H1 (cell line): ENCODE data around the gene PRKCSH. TPM values are rescaled to one million over a fixed set of nuclear protein-coding genes. Genes with fewer than 3 reads are reported as not detected.
A peak's percentile ranks its signal among the peaks of the same experiment; 100 is the strongest.

Experiments
- BACH1 ChIP-seq: IDR thresholded peaks from 2 replicates; pipeline ENCODE4 v1.6.1; 2012; ENCODE audit warnings: low read length, improper control_type of control experiment
- CHD2 ChIP-seq: IDR thresholded peaks from 2 replicates; pipeline ENCODE4 v1.6.1; 2012; ENCODE audit warnings: low read length, improper control_type of control experiment
- EP300 ChIP-seq, 2 experiments: IDR thresholded peaks; 1 replicate in 1 of 2; 2 replicates in 1 of 2; pipeline ENCODE4 v1.6.1; 2011 to 2012; ENCODE audit warnings: low read depth in 2 of 2, low read length in 2 of 2, mild to moderate bottlenecking in 2 of 2, borderline replicate concordance in 1 of 2, inconsistent platforms in 1 of 2, moderate library complexity in 1 of 2
- GABPA ChIP-seq: IDR thresholded peaks from 2 replicates; pipeline ENCODE4 v1.6.1; 2011; ENCODE audit warnings: mild to moderate bottlenecking, low read length, moderate library complexity, borderline replicate concordance; ENCODE audit not compliant: insufficient read depth
- HDAC6 ChIP-seq: IDR thresholded peaks from one replicate; pipeline ENCODE4 v1.7.1; 2012; ENCODE audit warnings: low read depth, mild to moderate bottlenecking, inconsistent platforms, low read length, moderate library complexity
- JUN ChIP-seq: IDR thresholded peaks from 2 replicates; pipeline ENCODE4 v1.6.1; 2011; ENCODE audit warnings: low read depth, mild to moderate bottlenecking, improper control_type of control experiment, low read length
- KDM4A ChIP-seq: IDR thresholded peaks from one replicate; pipeline ENCODE4 v1.7.1; 2012; ENCODE audit warnings: low read depth, mild to moderate bottlenecking, moderate library complexity, low read length, inconsistent platforms; ENCODE audit not compliant: severe bottlenecking
- RXRA ChIP-seq: IDR thresholded peaks from 2 replicates; pipeline ENCODE4 v1.6.1; 2011; ENCODE audit warnings: low read depth, mild to moderate bottlenecking, low read length, moderate library complexity; ENCODE audit not compliant: insufficient read depth
- polyA plus RNA-seq, 7 experiments: library from polyadenylated mRNA; depleted of rRNA in 3 of 7; stranded (reverse) in 5 of 7; unstranded in 2 of 7; fragments of >200 nt in 5 of 7; fragments of 200-250 nt in 2 of 7; gene quantifications; 1 replicate in 5 of 7; 2 replicates in 1 of 7; 4 replicates in 1 of 7; pipeline versions ENCODE4 v1.2.1 to v1.2.3, GENCODE V29; 2011 to 2013; ENCODE audit warnings: missing spikeins in 2 of 7, mixed read lengths in 2 of 7
- total RNA-seq: library from RNA; stranded (reverse); fragmentation: NEBNext Ultra II Directional; extraction: Animal tissue kit (Norgen Biotek cat#: 25700); gene quantifications from 2 replicates; pipeline ENCODE4 v1.2.1, GENCODE V29; 2021
- TF ChIP-seq, protein P1 (sequence below): fragments of 300-600 bp; sonication (generic); IDR thresholded peaks from 2 replicates; pipeline ENCODE4 v1.7.1; 2012; ENCODE audit warnings: low read length, moderate library complexity, mild to moderate bottlenecking, inconsistent platforms; ENCODE audit not compliant: insufficient replicate concordance

PRKCSH gene
- total and polyA plus RNA-seq, 2 of the 8 experiments (the other 6 are each of a cell fraction or from before 2014, with no cell fraction given) = 97.2 to 337 TPM

DNA sequence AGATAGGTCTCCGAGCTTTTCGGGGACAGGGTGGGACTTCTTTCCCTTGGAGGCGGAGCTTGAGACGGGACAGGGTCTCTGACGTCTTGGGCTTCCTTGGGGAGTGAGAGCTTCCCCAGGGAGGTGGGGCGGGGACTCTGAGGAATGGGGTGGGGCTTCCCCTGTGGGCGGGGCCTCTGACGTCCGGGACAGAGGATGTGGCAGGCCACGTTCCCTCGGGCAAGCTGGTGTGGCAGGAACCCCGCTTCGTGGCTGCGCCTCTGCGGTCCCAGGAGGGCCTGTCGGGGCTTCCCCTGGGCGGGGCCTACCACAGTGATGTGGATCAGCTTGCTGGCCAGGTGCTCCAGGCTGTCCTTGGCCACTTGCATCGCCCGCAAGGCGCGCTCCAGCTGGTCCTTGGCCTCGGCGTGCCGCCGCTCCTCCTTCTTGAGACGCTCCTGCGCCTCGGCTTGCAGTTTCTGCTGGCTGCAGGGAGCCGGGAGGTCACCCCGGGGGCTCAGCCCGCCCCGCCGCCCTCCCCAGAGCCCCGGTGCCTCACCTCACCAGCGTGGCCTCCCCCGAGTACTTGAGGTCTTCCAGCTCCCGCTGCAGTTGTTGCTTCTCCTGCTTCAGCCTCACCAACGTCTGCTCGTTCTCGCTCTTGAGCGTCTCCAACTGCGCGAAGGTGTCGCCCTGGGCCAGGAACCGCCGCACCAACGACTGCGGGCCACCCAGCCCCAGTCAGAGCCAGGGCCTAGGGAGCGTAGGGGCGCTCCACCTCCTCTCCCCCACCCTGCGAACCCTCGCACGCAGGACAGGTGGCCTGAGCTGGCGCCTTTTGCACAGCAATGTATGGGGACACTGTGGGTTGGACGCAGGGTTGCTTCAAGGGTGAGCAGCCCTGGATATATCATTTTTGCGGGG, 13.0 kb upstream of the PRKCSH start (continued):
- TF ChIP-seq CHD2 (no peak), JUN (no peak), HDAC6 (no peak), EP300 (IDR thresholded peaks at IDR 0.05; ENCODE audit: borderline replicate concordance in 1 of 2, low read depth in 2 of 2, low read length in 2 of 2) (no peak), KDM4A (peak; percentile 55), BACH1 (no peak), GABPA (no peak), RXRA (no peak)
- TF ChIP-seq, protein P1, sequence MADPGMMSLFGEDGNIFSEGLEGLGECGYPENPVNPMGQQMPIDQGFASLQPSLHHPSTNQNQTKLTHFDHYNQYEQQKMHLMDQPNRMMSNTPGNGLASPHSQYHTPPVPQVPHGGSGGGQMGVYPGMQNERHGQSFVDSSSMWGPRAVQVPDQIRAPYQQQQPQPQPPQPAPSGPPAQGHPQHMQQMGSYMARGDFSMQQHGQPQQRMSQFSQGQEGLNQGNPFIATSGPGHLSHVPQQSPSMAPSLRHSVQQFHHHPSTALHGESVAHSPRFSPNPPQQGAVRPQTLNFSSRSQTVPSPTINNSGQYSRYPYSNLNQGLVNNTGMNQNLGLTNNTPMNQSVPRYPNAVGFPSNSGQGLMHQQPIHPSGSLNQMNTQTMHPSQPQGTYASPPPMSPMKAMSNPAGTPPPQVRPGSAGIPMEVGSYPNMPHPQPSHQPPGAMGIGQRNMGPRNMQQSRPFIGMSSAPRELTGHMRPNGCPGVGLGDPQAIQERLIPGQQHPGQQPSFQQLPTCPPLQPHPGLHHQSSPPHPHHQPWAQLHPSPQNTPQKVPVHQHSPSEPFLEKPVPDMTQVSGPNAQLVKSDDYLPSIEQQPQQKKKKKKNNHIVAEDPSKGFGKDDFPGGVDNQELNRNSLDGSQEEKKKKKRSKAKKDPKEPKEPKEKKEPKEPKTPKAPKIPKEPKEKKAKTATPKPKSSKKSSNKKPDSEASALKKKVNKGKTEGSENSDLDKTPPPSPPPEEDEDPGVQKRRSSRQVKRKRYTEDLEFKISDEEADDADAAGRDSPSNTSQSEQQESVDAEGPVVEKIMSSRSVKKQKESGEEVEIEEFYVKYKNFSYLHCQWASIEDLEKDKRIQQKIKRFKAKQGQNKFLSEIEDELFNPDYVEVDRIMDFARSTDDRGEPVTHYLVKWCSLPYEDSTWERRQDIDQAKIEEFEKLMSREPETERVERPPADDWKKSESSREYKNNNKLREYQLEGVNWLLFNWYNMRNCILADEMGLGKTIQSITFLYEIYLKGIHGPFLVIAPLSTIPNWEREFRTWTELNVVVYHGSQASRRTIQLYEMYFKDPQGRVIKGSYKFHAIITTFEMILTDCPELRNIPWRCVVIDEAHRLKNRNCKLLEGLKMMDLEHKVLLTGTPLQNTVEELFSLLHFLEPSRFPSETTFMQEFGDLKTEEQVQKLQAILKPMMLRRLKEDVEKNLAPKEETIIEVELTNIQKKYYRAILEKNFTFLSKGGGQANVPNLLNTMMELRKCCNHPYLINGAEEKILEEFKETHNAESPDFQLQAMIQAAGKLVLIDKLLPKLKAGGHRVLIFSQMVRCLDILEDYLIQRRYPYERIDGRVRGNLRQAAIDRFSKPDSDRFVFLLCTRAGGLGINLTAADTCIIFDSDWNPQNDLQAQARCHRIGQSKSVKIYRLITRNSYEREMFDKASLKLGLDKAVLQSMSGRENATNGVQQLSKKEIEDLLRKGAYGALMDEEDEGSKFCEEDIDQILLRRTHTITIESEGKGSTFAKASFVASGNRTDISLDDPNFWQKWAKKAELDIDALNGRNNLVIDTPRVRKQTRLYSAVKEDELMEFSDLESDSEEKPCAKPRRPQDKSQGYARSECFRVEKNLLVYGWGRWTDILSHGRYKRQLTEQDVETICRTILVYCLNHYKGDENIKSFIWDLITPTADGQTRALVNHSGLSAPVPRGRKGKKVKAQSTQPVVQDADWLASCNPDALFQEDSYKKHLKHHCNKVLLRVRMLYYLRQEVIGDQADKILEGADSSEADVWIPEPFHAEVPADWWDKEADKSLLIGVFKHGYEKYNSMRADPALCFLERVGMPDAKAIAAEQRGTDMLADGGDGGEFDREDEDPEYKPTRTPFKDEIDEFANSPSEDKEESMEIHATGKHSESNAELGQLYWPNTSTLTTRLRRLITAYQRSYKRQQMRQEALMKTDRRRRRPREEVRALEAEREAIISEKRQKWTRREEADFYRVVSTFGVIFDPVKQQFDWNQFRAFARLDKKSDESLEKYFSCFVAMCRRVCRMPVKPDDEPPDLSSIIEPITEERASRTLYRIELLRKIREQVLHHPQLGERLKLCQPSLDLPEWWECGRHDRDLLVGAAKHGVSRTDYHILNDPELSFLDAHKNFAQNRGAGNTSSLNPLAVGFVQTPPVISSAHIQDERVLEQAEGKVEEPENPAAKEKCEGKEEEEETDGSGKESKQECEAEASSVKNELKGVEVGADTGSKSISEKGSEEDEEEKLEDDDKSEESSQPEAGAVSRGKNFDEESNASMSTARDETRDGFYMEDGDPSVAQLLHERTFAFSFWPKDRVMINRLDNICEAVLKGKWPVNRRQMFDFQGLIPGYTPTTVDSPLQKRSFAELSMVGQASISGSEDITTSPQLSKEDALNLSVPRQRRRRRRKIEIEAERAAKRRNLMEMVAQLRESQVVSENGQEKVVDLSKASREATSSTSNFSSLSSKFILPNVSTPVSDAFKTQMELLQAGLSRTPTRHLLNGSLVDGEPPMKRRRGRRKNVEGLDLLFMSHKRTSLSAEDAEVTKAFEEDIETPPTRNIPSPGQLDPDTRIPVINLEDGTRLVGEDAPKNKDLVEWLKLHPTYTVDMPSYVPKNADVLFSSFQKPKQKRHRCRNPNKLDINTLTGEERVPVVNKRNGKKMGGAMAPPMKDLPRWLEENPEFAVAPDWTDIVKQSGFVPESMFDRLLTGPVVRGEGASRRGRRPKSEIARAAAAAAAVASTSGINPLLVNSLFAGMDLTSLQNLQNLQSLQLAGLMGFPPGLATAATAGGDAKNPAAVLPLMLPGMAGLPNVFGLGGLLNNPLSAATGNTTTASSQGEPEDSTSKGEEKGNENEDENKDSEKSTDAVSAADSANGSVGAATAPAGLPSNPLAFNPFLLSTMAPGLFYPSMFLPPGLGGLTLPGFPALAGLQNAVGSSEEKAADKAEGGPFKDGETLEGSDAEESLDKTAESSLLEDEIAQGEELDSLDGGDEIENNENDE = no peak
